H1 (cell line): ENCODE measurements around the gene RAB31. TPM values are rescaled to one million over a fixed set of nuclear protein-coding genes. Genes with fewer than 3 reads are reported as not detected.
A peak's percentile ranks its signal among the peaks of the same experiment; 100 is the strongest.

Experiments used
- ASH2L ChIP-seq: fragments of 200-600, 300-600 bp; sonication (generic); IDR thresholded peaks from one replicate; pipeline ENCODE4 v1.7.1; 2017; ENCODE audit warnings: low read length
- BACH1 ChIP-seq: IDR thresholded peaks from 2 replicates; pipeline ENCODE4 v1.6.1; 2012; ENCODE audit warnings: low read length, improper control_type of control experiment
- CBX5 ChIP-seq: fragments of 300-800, 300-1000 bp; sonication (generic); IDR thresholded peaks from 2 replicates; pipeline ENCODE4 v1.7.1; 2016; ENCODE audit warnings: antibody characterized with exemption, low read length, low read depth
- JUND ChIP-seq: IDR thresholded peaks from 2 replicates; pipeline ENCODE4 v1.6.1; 2011; ENCODE audit warnings: mild to moderate bottlenecking, improper control_type of control experiment, low read length
- RAD21 ChIP-seq, 2 experiments: IDR thresholded peaks in 1 of 2; conservative IDR thresholded peaks in 1 of 2; 2 replicates each; pipeline ENCODE4 v1.6.1; 2011; ENCODE audit warnings: low read depth in 2 of 2, low read length in 2 of 2, improper control_type of control experiment in 1 of 2, inconsistent platforms in 1 of 2, mild to moderate bottlenecking in 1 of 2, moderate library complexity in 1 of 2
- RBBP5 ChIP-seq: IDR thresholded peaks from 2 replicates; pipeline ENCODE4 v1.7.1; 2012; ENCODE audit warnings: low read depth, mild to moderate bottlenecking, inconsistent platforms, low read length, moderate library complexity, borderline replicate concordance
- TEAD4 ChIP-seq: IDR thresholded peaks from 2 replicates; pipeline ENCODE4 v1.6.1; 2012; ENCODE audit warnings: low read depth, low read length, inconsistent platforms, mixed read lengths
- polyA plus RNA-seq, 7 experiments: library from polyadenylated mRNA; depleted of rRNA in 3 of 7; stranded (reverse) in 5 of 7; unstranded in 2 of 7; fragments of >200 nt in 5 of 7; fragments of 200-250 nt in 2 of 7; gene quantifications; 1 replicate in 5 of 7; 2 replicates in 1 of 7; 4 replicates in 1 of 7; pipeline versions ENCODE4 v1.2.1 to v1.2.3, GENCODE V29; 2011 to 2013; ENCODE audit warnings: missing spikeins in 2 of 7, mixed read lengths in 2 of 7
- total RNA-seq: library from RNA; stranded (reverse); fragmentation: NEBNext Ultra II Directional; extraction: Animal tissue kit (Norgen Biotek cat#: 25700); gene quantifications from 2 replicates; pipeline ENCODE4 v1.2.1, GENCODE V29; 2021
- TF ChIP-seq, protein P1 (sequence below): IDR thresholded peaks from 2 replicates; pipeline ENCODE4 v1.6.1; 2012; ENCODE audit warnings: inconsistent platforms

RAB31 gene
- total and polyA plus RNA-seq, 2 of the 8 experiments (the other 6 are each of a cell fraction or from before 2014, with no cell fraction given): 15.2 to 40.9 TPM

DNA sequence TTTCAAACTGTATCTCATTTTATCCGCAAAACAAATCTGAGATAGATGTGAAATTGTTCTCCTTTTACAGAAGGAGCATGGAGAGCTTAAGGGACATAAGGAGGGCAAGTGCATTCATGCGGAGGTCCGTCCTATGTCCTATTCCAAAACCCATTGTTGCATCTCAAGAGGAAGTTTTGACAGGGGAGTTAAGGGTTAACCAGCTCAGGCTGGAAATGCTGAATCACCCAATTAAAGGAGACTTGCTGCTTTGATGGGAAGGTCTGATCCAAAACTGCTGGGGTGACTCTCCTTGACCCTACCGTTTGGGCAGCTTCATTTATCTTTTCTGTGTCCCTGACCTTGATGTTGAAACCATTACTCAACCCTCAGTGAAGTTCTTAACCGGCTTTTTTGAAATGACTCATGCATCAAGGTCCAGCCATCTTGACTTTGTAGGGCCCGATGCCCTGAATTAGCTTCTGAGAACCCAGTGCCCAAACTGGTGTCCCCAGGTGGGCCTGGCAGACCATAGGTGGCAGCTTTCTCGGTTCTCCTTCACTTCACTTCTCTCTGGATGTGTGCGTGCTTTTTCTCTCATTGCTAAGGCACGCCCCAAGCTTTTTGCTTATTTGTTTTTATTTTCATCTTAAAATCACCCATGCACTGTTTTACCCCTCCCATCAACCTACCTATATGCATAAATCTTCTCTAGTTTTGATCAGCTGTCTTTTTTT, 161.8 kb downstream of the RAB31 start (continued):
- TF ChIP-seq, protein P1, sequence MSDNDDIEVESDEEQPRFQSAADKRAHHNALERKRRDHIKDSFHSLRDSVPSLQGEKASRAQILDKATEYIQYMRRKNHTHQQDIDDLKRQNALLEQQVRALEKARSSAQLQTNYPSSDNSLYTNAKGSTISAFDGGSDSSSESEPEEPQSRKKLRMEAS: no peak
- TF ChIP-seq ASH2L (no peak), BACH1 (peak; percentile 86), CBX5 (no peak), TEAD4 (no peak), RAD21 (IDR thresholded peaks at IDR 0.05 in 1 of 2, conservative IDR thresholded peaks at IDR 0.05 in 1 of 2; ENCODE audit: low read depth in 2 of 2, low read length in 2 of 2) (no peak), JUND (peak; percentile 49; the same call in 1 of the 2 replicates), RBBP5 (no peak)
- TF ChIP-seq, all 59 proteins: peak for 3
